NCI-H2196 (cell line): ENCODE data around the gene CD74.
A peak's percentile ranks its signal among the peaks of the same experiment; 100 is the strongest.

Experiments
- DNase-seq: peaks from one replicate; lab custom pipeline; 2025; ENCODE audit not compliant: unreplicated experiment; lab: John Stamatoyannopoulos, UW

Gene CD74

DNA sequence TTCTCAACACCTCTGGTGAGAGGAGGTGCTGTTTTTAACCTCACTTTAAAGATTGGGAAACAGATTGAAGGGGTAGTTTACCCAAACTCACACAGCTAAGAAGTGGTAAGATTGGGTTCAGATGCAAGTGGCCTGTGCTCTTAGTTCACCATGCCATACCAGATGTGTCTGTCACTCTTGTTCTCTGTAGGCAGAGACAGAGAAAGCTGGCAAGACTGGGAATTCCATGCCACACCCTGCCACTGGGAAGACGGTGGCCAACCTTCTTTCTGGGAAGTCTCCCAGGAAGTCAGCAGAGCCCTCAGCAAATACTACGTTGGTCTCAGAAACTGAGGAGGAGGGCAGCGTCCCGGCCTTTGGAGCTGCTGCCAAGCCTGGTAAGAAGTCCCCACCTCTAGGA, 44.2 kb downstream of the CD74 start:
- no peak for DNase-seq

DNA sequence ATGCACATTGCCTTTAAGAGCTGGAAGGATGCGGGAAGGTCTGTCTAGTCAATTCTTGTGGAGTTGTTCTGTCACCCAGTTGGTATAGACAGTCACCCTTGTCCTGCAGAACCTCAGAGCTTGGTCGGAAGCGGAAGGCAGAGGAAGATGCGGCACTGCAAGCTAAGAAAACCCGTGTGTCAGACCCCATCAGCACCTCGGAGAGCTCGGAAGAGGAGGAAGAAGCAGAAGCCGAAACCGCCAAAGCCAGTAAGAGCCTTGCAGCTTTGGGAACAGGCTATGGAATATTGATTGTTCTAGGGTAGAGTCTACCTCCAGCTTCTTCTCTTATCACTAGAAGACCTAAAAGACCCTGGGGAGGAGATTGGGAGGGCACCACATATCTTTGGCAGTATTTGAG, 48.7 kb downstream of the CD74 start:
- DNase-seq = no peak

DNA sequence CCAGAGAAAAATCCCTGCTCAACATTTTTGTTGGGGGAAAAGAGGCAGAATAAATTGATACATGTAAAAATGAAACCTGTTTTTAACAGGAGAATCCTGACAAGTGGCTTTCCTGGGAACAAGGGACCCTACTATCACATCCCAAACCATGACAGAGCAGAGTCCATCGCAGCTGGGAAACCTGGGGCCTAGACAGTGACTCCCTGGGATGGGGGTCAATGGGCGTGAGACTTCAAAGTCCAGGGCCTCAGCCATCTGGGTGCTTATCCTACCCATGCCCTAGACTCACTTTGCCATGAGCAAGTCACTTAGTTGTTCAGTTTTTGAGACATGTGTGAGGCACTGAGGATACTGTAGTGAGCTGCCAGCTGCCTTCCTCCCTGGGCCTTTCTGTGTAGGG, 49.5 kb downstream of the CD74 start:
- no peak for DNase-seq

DNA sequence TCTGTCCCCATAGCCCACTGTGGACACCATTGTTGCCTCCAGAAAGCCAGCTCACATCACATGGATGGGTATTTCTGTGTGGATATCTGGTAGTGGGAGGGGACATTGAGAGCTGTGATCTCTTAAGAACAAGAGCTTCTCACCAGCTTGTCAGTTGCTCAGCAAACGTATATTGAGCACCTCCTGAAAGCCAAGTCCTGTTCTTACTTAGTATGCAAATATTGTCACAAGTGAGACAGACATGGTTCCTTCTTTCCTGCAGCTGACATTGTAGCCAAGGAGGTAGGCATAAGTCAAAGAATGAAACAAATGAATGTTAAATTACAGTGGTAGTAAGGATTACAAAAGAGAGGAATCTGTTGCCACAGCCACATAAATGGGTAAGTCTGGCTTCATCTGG, 51.4 kb downstream of the CD74 start:
- no peak for DNase-seq

DNA sequence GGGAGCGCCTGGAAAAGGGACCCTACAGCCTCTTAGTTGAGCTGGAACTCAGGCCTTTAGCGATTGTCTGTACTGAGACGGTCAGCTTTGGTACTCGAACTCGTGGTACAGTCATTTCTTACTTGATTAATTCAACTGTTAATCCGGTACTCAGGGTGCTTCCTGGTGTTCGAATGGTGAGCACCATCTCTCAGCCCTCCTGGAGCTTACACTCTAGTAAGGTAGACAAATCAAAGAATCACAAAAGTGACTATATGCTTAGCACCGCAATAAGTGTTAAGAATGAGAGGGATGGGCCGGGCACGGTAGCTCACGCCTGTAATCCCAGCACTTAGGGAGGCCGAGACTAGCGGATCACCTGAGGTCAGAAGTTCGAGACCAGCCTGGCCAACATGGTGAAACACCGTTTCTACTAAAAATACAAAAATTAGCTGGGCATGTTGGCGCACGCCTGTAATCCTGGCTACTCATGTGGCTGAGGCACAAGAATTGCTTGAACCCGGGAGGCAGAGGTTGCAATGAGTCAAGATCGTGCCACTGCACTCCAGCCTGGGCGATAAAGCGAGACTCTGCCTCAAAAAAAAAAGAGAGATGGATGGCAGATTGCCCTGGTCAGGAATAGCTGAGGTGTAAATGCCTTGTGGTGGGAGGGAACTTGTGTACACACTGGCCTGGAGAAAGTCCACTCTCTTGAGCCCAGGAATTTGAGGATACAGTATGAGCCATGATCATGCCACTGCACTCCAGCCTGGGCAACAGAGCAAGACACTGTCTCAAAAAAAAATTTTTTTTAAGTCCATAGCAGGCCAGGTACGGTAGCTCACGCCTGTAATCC, 54.2 kb downstream of the CD74 start:
- no peak for DNase-seq

DNA sequence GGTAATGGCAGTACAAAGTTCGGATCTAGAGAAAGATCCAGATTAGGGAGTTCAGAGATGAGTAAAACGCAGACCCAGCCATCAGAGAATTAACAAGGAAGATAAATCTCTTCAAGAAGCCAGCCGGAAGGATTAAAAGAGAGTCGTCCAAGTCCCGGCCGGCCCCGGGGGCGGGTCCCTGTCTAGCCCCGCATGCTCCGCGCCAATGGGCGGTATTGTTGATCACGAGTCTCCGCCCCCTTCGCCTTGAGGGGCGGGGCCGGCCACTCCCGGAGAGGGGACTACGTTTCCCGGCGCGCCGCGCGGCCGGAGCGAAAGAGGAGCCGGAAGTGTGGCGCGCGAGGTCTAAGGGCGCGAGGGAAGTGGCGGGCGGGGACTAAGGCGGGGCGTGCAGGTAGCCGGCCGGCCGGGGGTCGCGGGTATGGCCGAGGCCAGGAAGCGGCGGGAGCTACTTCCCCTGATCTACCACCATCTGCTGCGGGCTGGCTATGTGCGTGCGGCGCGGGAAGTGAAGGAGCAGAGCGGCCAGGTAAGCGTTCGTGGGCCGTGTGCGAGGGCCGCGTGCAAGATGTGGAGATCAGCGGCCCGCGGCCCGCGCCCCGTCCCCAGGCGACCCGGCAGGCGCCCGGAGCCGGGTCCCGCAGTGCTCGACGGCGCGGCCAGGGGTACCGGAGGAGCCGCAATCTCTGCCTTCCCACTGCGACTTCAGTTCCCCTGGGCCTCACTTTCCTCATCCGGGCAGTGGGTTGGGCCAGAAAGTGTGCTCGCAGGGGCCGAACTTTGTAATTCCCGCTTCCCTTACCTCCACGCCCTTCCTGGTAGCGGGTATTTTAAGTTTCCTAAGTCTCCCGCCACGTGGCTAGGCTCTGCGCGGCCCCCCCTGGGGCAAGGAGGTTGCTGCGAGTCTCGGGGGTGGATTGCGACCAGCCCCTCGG, 55.1 kb downstream of the CD74 start, which contains the start of gene TCOF1:
TCOF1 (plus strand) TSS at position 372 of the 935 bp plus-strand sequence; CDS start at position 422, 50 bp downstream.
- peak; percentile 99 for DNase-seq

DNA sequence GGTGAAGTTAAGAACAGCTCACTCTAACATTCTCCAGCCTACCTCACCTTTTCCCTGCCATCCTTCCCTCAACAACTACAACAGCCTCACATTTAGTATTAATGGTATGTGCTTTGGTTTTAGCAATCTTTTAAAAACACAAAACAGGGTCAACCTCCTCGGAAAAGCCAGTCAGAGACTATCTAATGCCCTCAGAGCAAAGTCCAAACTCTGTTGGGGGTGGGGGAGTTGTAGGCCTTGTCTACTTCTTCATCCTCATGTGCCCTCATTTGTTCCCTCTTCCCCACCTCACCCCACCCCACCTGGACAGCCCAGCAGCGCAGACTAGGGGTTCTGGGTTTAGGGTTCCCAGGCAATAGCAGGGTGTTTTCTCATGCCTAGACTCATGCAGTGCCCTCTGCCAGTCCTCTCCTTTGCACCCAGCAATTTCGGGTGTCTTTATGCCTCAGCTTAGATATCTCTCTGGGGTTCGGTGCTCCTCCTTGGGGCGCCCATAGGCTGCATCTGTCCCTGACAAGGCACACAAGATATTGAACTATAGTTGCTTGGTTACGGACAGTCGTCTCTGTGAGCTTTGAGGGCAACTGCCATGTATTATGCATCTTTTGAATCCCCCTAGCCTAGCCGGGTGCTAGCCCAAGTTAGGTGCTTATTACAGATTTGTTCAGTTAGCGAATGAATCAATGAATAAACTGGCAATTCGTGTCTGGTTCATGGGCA, 56.0 kb downstream of the CD74 start:
- no peak for DNase-seq

DNA sequence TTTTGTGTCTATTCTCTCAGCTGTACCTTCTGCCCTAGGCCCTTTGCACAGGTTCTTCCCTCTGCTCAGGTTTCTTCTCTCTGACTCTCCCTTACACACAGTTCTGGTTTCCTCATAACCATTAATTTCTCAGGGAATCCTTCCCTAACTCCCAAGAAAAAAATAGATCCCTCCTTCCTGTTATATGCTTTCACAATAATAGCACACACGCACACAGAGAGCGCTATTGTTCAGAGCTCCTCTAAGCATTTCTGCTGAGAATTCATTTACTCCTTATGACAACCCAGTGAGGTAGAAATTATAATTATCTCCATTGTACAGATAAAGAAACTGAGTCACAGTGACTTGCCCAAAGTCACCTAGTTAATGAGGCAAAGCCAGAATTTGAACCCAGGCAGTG, 56.9 kb downstream of the CD74 start:
- no peak for DNase-seq

DNA sequence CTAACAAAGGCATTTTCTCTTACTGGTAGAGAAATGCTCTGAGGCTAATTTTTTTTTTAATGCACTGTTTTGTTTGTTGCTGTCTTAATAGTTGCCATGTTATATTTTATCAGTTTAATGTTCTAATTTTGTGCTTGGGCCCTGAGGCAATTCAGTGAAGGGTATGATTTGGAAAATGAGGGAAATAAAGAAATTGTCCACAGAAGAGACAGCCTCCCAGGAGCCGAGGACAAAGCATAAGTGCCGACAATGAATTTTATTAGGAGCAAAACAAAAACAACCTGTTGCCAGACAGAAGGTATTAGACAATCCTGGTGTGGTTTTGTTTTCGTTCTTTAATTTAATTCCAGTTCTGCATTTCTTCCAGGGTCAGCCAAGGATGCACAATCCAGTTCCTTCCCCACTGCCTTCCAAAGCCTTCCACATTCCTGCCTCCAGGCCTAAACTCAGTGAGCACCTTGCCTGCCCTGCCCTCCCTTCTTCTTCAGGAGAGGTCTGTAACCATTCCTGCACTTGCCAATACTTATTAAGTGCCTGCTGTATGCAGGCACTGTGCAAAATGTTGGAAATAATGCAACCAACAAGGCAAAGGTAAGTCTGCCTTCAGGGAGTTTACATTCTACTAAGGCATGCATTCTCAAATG, 59.6 kb downstream of the CD74 start:
- no peak for DNase-seq

DNA sequence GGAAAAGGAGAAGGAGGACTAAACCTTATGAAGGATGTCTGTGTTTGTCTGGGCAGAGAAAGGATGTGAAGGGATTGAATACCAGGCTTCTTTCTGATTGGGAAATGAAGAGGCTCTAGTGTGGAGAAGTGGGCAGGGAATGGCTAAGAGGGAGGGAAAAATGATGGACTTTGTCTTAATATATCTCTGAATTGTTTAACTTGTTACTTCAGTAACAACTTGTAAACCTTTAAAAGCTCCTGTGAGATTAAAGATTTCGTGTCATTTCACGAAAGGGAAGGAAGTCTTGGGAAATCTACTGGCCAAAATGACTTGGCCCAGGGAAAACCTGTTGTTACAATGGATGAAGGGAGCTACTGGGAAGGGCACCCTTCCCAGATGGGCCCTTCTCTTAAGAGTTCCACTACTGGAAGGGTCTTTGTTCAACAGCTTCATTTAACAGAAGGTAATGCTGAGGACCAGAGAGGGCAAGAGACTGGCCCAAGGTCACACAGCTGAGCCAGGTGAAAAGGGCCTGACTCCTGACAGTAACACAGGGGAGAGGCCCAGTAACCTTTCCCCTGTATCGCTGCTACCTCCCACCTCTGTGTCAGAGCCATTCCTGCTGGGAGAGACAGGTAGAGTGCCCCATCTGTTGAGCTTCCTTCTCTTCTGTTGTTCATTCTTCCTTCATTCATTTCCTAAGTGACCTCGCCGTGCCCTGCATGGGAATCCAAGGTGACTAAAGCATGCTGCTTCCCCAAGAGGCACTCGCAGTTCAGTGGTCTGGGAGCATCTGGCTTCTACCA, 60.3 kb downstream of the CD74 start:
- no peak for DNase-seq
